K562 (cell line): ENCODE measurements around the gene MRM3. TPM values are rescaled to one million over a fixed set of nuclear protein-coding genes. Genes with fewer than 3 reads are reported as not detected.

Experiments used
- ATAC-seq: fragments of 200-7000 bp; cut with Tn5 transposase; 3 replicates; pipeline ENCODE4 v1.9.1; 2020; ENCODE audit warnings: moderate library complexity
- BruUV-seq: library from RNA; stranded (reverse); fragments of 400-500 nt; replicated peaks from 2 replicates; lab custom pipeline; 2021; lab: Mats Ljungman, UMichigan
- CTCF ChIA-PET: fragments of 300-600 bp; formaldehyde crosslinking; extraction: SDS; loops from one replicate; lab custom pipeline; 2021; ENCODE audit warnings: low intra/inter-chr PET ratio; lab: Yijun Ruan, JAX
- POLR2A ChIA-PET: fragments of 300-600, 350-650 bp; sonication (Branson Sonifier 250); formaldehyde crosslinking; extraction: SDS; loops from one replicate; lab custom pipeline; 2021; ENCODE audit warnings: antibody characterized with exemption, inconsistent platforms; lab: Yijun Ruan, JAX
- DNase-seq, 4 experiments: peaks; one replicate each; pipeline versions ENCODE4 v3.0.0 to v3.0.0-alpha.2; 2011 to 2018; ENCODE audit warnings: low spot score in 3 of 4, mixed read lengths in 3 of 4; ENCODE audit errors: extremely low read depth in 1 of 4
- FAIRE-seq: peaks from 2 replicates; lab custom pipeline; 2011; peaks lifted over from hg19 to GRCh38; lab: Jason Lieb, UNC
- H2AFZ ChIP-seq: 2 replicates; pipeline ENCODE4 v1.6.0; 2011; ENCODE audit warnings: low read depth, low read length, control low read depth, inconsistent platforms
- H3K27ac ChIP-seq: fragments of 200-600 bp; 3 replicates; pipeline ENCODE4 v1.8.0; 2011; ENCODE audit warnings: low read depth, mild to moderate bottlenecking, control low read depth, inconsistent platforms, low read length, moderate library complexity, mixed read lengths; ENCODE audit errors: extremely low read depth
- H3K27me3 ChIP-seq, 2 experiments: fragments of 300-600 bp in 1 of 2; 2 replicates in 1 of 2; 3 replicates in 1 of 2; pipeline versions ENCODE4 v1.6.0 to v1.8.0; 2011; ENCODE audit warnings: inconsistent platforms in 2 of 2, low read length in 2 of 2, mild to moderate bottlenecking in 1 of 2, mixed read lengths in 1 of 2, moderate library complexity in 1 of 2; ENCODE audit not compliant: control insufficient read depth in 2 of 2, insufficient read depth in 2 of 2
- H3K36me3 ChIP-seq: fragments of 300-600 bp; 3 replicates; pipeline ENCODE4 v1.8.0; 2011; ENCODE audit warnings: mild to moderate bottlenecking, low read length, inconsistent platforms; ENCODE audit not compliant: control insufficient read depth, insufficient read depth
- H3K4me1 ChIP-seq, 2 experiments: fragments of 200-600 bp in 1 of 2; replicated peaks in 1 of 2; 2 replicates in 1 of 2; 3 replicates in 1 of 2; pipeline versions ENCODE4 v1.5.1 to v1.8.0; 2011; ENCODE audit warnings: inconsistent platforms in 2 of 2, low read length in 2 of 2, mild to moderate bottlenecking in 1 of 2, mixed read lengths in 1 of 2, moderate library complexity in 1 of 2; ENCODE audit not compliant: control insufficient read depth in 2 of 2, insufficient read depth in 2 of 2
- H3K4me2 ChIP-seq: 2 replicates; pipeline ENCODE4 v1.6.1; 2011; ENCODE audit warnings: low read length, control low read depth, inconsistent platforms, mixed read lengths; ENCODE audit not compliant: insufficient read depth
- H3K4me3 ChIP-seq: fragments of 200-600 bp; sonication (generic), shearing (Covaris generic); 2 replicates; pipeline ENCODE4 v1.5.1; 2016; ENCODE audit warnings: control low read depth, inconsistent platforms
- H3K79me2 ChIP-seq: fragments of 200-600 bp; 3 replicates; pipeline ENCODE4 v1.8.0; 2011; ENCODE audit warnings: low read length, inconsistent platforms; ENCODE audit not compliant: control insufficient read depth, insufficient read depth
- H3K9ac ChIP-seq, 2 experiments: 2 replicates each; pipeline versions ENCODE4 v1.6.0 to v1.6.1; 2011; ENCODE audit warnings: low read depth in 2 of 2, low read length in 2 of 2, control low read depth in 1 of 2, inconsistent platforms in 1 of 2, mild to moderate bottlenecking in 1 of 2, mixed read lengths in 1 of 2; ENCODE audit not compliant: insufficient read depth in 1 of 2
- H3K9me1 ChIP-seq: one replicate; pipeline ENCODE4 v1.6.0; 2011; ENCODE audit warnings: inconsistent platforms, mild to moderate bottlenecking, low read length, moderate library complexity; ENCODE audit not compliant: control insufficient read depth, insufficient read depth
- H3K9me3 ChIP-seq: replicated peaks from 2 replicates; pipeline ENCODE4 v1.5.1; 2011; ENCODE audit warnings: low read depth, low read length, inconsistent platforms; ENCODE audit not compliant: control insufficient read depth, insufficient read depth
- H4K20me1 ChIP-seq: replicated peaks from 2 replicates; pipeline ENCODE4 v1.6.1; 2011; ENCODE audit warnings: low read length, inconsistent platforms, mixed read lengths; ENCODE audit not compliant: control insufficient read depth, insufficient read depth
- ATF3 ChIP-seq, 2 experiments: fragments of 450-650 bp in 1 of 2; sonication (generic) in 1 of 2; formaldehyde crosslinking in 1 of 2; IDR thresholded peaks in 1 of 2; conservative IDR thresholded peaks in 1 of 2; 2 replicates each; pipeline versions ENCODE4 v1.6.1 to v1.8.1; 2016 to 2023; ENCODE audit warnings: mild to moderate bottlenecking in 2 of 2, moderate library complexity in 2 of 2, inconsistent platforms in 1 of 2, missing genetic modification reagents in 1 of 2
- CCNT2 ChIP-seq: IDR thresholded peaks from 2 replicates; pipeline ENCODE4 v1.6.1; 2011; ENCODE audit warnings: borderline replicate concordance, low read depth, mild to moderate bottlenecking, moderate library complexity, mixed read lengths, low read length; ENCODE audit not compliant: insufficient read length; ENCODE audit errors: extremely low read depth
- POLR2G ChIP-seq: fragments of 200-400 bp; formaldehyde crosslinking; IDR thresholded peaks from 2 replicates; pipeline ENCODE4 v1.6.1; 2017; ENCODE audit warnings: low read depth, mild to moderate bottlenecking, antibody characterized with exemption, low read length, moderate library complexity
- SRSF3 ChIP-seq: fragments of 200-400 bp; formaldehyde crosslinking; IDR thresholded peaks from 2 replicates; pipeline ENCODE4 v1.6.1; 2016; ENCODE audit warnings: mild to moderate bottlenecking, low read length, moderate library complexity; ENCODE audit not compliant: insufficient read depth
- TARDBP ChIP-seq: fragments of 450-650 bp; IDR thresholded peaks from 2 replicates; pipeline ENCODE4 v1.6.1; 2016
- ZKSCAN8 ChIP-seq: fragments of 200-800 bp; sonication (Bioruptor generic); IDR thresholded peaks from 2 replicates; pipeline ENCODE4 v1.6.1; 2016; ENCODE audit warnings: missing genetic modification characterization, missing compliant biosample characterization
- ZNF282 ChIP-seq: sonication (generic); formaldehyde crosslinking; IDR thresholded peaks from 2 replicates; pipeline ENCODE4 v1.8.1; 2023; ENCODE audit warnings: missing genetic modification reagents
- ZNF780A ChIP-seq: fragments of 250-450 bp; sonication (Bioruptor Pico); IDR thresholded peaks from 2 replicates; pipeline ENCODE4 v1.5.0; 2021; ENCODE audit warnings: mild to moderate bottlenecking
- WGBS: fragments of 100-300 bp; shearing (Covaris generic); methylation state at CpG from one replicate; pipeline ENCODE4 v1.1.6; 2016; ENCODE audit warnings: low coverage, mixed read lengths; ENCODE audit not compliant: insufficient coverage; ENCODE audit errors: missing lambda C conversion rate; 5-methylcytosine and 5-hydroxymethylcytosine counted together
- in situ Hi-C: fragments of 300-500 bp; cut with MboI; formaldehyde crosslinking; loops from 4 replicates; pipeline ENCODE4 v1.15.0; 2018; ENCODE audit warnings: inconsistent platforms, mixed read lengths
- intact Hi-C: fragments of 100-400 bp; cut with micrococcal nuclease; formaldehyde crosslinking; loops from 2 replicates; pipeline ENCODE4 v1.14.2; 2022
- polyA plus RNA-seq, 8 experiments: library from polyadenylated mRNA; depleted of rRNA in 4 of 8; stranded (reverse) in 5 of 8; unstranded in 3 of 8; fragments of >200 nt; fragmentation: Nextera tagmentation in 2 of 8; fragmentation: Illumina TruSeq in 1 of 8; extraction: Ambion mirVana in 2 of 8; extraction: Trizol in 1 of 8; gene quantifications; 2 replicates each; pipeline versions ENCODE4 v1.2.1 to v1.2.3, GENCODE V29; 2011 to 2014; ENCODE audit warnings: inconsistent platforms in 1 of 8, missing spikeins in 1 of 8
- total RNA-seq, 7 experiments: library from RNA; depleted of rRNA in 6 of 7; stranded (reverse); fragments of >200 nt in 6 of 7; fragmentation: Illumina TruSeq in 2 of 7; extraction: Trizol in 2 of 7; gene quantifications; 2 replicates each; pipeline versions ENCODE4 v1.2.1 to v1.2.3, GENCODE V29; 2011 to 2021; ENCODE audit warnings: low replicate concordance in 1 of 7
- TF ChIP-seq, protein P1 (sequence below), 3 experiments: fragments of 200-800 bp in 1 of 3; fragments of 250-450 bp in 1 of 3; fragments of 450-650 bp in 1 of 3; sonication (Bioruptor Pico) in 1 of 3; sonication (Bioruptor generic) in 1 of 3; formaldehyde crosslinking in 1 of 3; IDR thresholded peaks; 2 replicates each; pipeline versions ENCODE4 v1.6.1 to v1.8.0; 2016 to 2022; ENCODE audit warnings: mild to moderate bottlenecking in 2 of 3, missing genetic modification characterization in 2 of 3, missing compliant biosample characterization in 1 of 3, moderate library complexity in 1 of 3

Gene MRM3
- total and polyA plus RNA-seq, 9 of the 15 experiments (the other 6 are each of a cell fraction or from before 2014, with no cell fraction given), result 2.4 to 24.8 (median 18.3) TPM

DNA sequence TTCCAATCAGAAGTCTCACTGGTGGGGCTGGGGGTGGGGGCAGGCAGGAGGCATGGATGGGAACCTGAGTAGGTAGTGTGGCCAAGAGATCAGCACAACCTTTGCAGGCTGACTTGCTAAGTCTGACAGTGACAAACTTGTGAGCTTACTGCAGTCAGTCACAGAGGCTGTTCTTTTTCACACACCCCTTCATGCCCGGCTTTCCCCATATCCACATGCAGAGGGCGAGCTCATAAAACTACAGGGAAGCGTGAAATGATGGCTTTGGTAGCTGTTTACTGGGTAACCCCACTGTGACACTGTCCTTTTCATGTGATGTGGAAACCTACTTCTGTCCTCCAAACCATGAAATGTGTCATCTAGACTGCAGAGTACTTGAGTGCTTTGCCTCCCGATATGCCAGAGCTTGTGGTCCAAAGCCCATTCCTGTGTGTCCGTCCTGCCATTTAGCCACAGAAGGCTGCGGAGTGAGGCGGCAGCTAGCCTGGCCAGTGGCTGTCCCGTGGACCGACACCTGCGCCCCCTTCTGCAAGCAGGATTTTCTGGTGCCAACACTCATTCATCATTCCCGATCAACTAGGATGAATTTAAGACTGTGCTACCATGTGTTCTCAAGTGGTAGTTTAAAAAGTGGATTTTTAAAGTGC, 39.9 kb upstream of the MRM3 start:
- no peak overlapping the region for H3K4me3 ChIP-seq
- H3K36me3 ChIP-seq, result peaks cover 83% of the 10 kb centered on the region
- peak; percentile 31; the same call in 1 of the 2 replicates for TF ChIP-seq POLR2G
- no peak for TF ChIP-seq TARDBP
- intact Hi-C loops, result no loop called here
- H3K9me3 ChIP-seq, result no peaks in the 10 kb centered on the region
- no peaks in the 10 kb centered on the region for H3K9me1 ChIP-seq
- FAIRE-seq (no peak), DNase-seq (no peak), ATAC-seq (no peak; the same call in 2 of the 3 replicates)
- H3K4me1 ChIP-seq, result peaks cover 0 to 4% of the 10 kb centered on the region in 2 experiments; a peak in 1 of 5 replicates
- ChIA-PET CTCF (no interaction called here), POLR2A (interaction anchor here (0.6 to 1.2 kb wide), 3 partner anchors 9 to 410 kb away, joined by 3 read pairs; no protein-coding TSS in a partner anchor)
- BruUV-seq, result no TSS peak
- 0 out of 4 replicates have a peak overlapping the region, but pooled peaks of 1 of the 2 experiments have one; percentile 28 for H3K9ac ChIP-seq
- WGBS, result 98% methylated on average over 11 of the region's 11 CpGs
- in situ Hi-C loops, result no loop called here
- peaks cover 21% of the 10 kb centered on the region for H3K79me2 ChIP-seq
- no peak overlapping the region for H3K4me2 ChIP-seq
- H2AFZ ChIP-seq, result no peak overlapping the region
- peaks cover 15% of the 10 kb centered on the region for H4K20me1 ChIP-seq
- H3K27me3 ChIP-seq, result no peaks in the 10 kb centered on the region
- no peak overlapping the region for H3K27ac ChIP-seq

DNA sequence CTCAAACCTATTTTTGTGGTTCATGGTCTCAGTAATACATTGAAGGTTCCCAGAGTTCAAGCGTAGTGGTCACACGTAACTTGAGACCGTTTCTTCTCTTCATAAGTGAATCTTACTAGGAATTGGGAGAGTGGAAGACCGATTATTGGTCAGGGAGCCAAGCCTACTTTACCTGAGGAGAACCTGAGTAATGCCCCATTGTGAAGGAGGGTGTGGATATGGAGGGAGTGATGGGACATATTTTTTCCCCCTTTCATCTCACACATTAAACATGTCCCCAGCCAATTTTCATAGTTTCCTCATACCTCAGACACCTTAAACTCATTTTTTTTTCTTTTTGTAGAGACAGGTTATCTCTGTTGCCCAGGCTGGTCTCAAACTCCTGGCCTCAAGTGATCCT, 39.0 kb upstream of the MRM3 start:
- no peaks in the 10 kb centered on the region for H3K9me3 ChIP-seq
- ATAC-seq, result no peak
- DNase-seq, result no peak
- ChIA-PET CTCF (no interaction called here), POLR2A (interaction anchor here (1.2 kb wide), 1 partner anchor 8 kb away, joined by 3 read pairs; no protein-coding TSS in a partner anchor)
- no peak for FAIRE-seq
- H3K27me3 ChIP-seq, result no peaks in the 10 kb centered on the region
- no peak overlapping the region; a peak in 1 of 4 replicates for H3K9ac ChIP-seq
- peaks cover 86% of the 10 kb centered on the region for H3K36me3 ChIP-seq
- H4K20me1 ChIP-seq, result peaks cover 15% of the 10 kb centered on the region
- no peak overlapping the region for H2AFZ ChIP-seq
- in situ Hi-C loops (no loop called here), intact Hi-C loops (no loop called here)
- BruUV-seq, result no TSS peak
- no peak overlapping the region for H3K27ac ChIP-seq
- H3K4me3 ChIP-seq, result no peak overlapping the region
- peaks cover 29% of the 10 kb centered on the region for H3K79me2 ChIP-seq
- H3K9me1 ChIP-seq, result no peaks in the 10 kb centered on the region
- peaks cover 0 to 4% of the 10 kb centered on the region in 2 experiments; a peak in 1 of 5 replicates for H3K4me1 ChIP-seq
- WGBS, result 69% methylated on average over 4 of the region's 4 CpGs
- no peak overlapping the region for H3K4me2 ChIP-seq
- TF ChIP-seq ZNF780A (CRISPR knock-in tag) (no peak), ZKSCAN8 (CRISPR knock-in tag) (no peak), ZNF282 (no peak), ATF3 (IDR thresholded peaks at IDR 0.05) (no peak), ATF3 (CRISPR knock-in tag; conservative IDR thresholded peaks at IDR 0.05) (no peak), SRSF3 (no peak), CCNT2 (no peak)
- TF ChIP-seq, protein P1, sequence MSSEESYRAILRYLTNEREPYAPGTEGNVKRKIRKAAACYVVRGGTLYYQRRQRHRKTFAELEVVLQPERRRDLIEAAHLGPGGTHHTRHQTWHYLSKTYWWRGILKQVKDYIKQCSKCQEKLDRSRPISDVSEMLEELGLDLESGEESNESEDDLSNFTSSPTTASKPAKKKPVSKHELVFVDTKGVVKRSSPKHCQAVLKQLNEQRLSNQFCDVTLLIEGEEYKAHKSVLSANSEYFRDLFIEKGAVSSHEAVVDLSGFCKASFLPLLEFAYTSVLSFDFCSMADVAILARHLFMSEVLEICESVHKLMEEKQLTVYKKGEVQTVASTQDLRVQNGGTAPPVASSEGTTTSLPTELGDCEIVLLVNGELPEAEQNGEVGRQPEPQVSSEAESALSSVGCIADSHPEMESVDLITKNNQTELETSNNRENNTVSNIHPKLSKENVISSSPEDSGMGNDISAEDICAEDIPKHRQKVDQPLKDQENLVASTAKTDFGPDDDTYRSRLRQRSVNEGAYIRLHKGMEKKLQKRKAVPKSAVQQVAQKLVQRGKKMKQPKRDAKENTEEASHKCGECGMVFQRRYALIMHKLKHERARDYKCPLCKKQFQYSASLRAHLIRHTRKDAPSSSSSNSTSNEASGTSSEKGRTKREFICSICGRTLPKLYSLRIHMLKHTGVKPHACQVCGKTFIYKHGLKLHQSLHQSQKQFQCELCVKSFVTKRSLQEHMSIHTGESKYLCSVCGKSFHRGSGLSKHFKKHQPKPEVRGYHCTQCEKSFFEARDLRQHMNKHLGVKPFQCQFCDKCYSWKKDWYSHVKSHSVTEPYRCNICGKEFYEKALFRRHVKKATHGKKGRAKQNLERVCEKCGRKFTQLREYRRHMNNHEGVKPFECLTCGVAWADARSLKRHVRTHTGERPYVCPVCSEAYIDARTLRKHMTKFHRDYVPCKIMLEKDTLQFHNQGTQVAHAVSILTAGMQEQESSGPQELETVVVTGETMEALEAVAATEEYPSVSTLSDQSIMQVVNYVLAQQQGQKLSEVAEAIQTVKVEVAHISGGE (CRISPR knock-in tag; IDR thresholded peaks at IDR 0.05), result no peak
